Middle frontal gyrus (tissue), 1 donor: Measurements from ENCODE around the gene RBM42.

Source experiments
- DNase-seq: peaks from one replicate; pipeline ENCODE4 v3.0.0-alpha.2; 2015; ENCODE audit warnings: low spot score; ENCODE audit errors: extremely low spot score

The RBM42 gene

GRCh38 chr19:35620001-35620400 lies 8.8 kb upstream of the RBM42 start:
- DNase-seq, result no peak

GRCh38 chr19:35621708-35622107 lies 7.1 kb upstream of the RBM42 start:
- no peak for DNase-seq

GRCh38 chr19:35622750-35623149 lies 6.1 kb upstream of the RBM42 start:
- no peak for DNase-seq

- peak; percentile 30 for DNase-seq
Observed at GRCh38 chr19:35623327-35624010, 5.4 kb upstream of the RBM42 start.

- DNase-seq, result no peak
Observed at GRCh38 chr19:35628264-35628564, 622 bp upstream of the RBM42 start.

GRCh38 chr19:35629332-35629633 lies 447 bp downstream of the RBM42 start:
- no peak for DNase-seq

GRCh38 chr19:35633727-35634440 lies 5.0 kb downstream of the RBM42 start:
- no peak for DNase-seq

- no peak for DNase-seq
Observed at GRCh38 chr19:35636651-35637050, 7.8 kb downstream of the RBM42 start.

- DNase-seq, result no peak
Observed at GRCh38 chr19:35637165-35637564, 8.3 kb downstream of the RBM42 start.

GRCh38 chr19:35639321-35639639 lies 10.4 kb downstream of the RBM42 start:
- DNase-seq, result no peak

GRCh38 chr19:35639863-35640262 lies 11.0 kb downstream of the RBM42 start:
- DNase-seq, result no peak

GRCh38 chr19:35641515-35642151 lies 12.8 kb downstream of the RBM42 start, which contains the start of gene ETV2:
TSS of gene ETV2 (plus strand) at chr19:35641745. CDS start at chr19:35642461, 716 bp downstream.
- no peak for DNase-seq

GRCh38 chr19:35642312-35642711 lies 13.5 kb downstream of the RBM42 start:
- no peak for DNase-seq

- DNase-seq, result no peak
Observed at GRCh38 chr19:35642798-35643254, 14.0 kb downstream of the RBM42 start.

- DNase-seq, result no peak
Observed at GRCh38 chr19:35643255-35644205, 14.7 kb downstream of the RBM42 start.

GRCh38 chr19:35644206-35644986 lies 15.6 kb downstream of the RBM42 start:
- peak; percentile 25 for DNase-seq

GRCh38 chr19:35644987-35645679 lies 16.3 kb downstream of the RBM42 start:
- DNase-seq, result no peak

GRCh38 chr19:35645680-35646511 lies 17.1 kb downstream of the RBM42 start:
- DNase-seq, result no peak
